Mononuclear cell (primary cell): ENCODE data around the gene COL6A1. TPM values are rescaled to one million over a fixed set of nuclear protein-coding genes. Genes with fewer than 3 reads are reported as not detected.
"Not testable (repeated sequence)": the region's sequence is repeated elsewhere in the genome, so short reads cannot be mapped to it uniquely, and the experiment has no call there.

ENCODE experiments used
- H3K27me3 ChIP-seq: 2 replicates; pipeline ENCODE4 v1.6.0; 2011; ENCODE audit warnings: low read length, control low read depth; ENCODE audit not compliant: insufficient read depth
- H3K4me1 ChIP-seq: 2 replicates; pipeline ENCODE4 v1.5.1; 2011; ENCODE audit warnings: mild to moderate bottlenecking, low read length, control low read depth; ENCODE audit not compliant: insufficient read depth
- H3K4me3 ChIP-seq: 2 replicates; pipeline ENCODE4 v1.5.1; 2011; ENCODE audit warnings: mild to moderate bottlenecking, low read length, moderate library complexity
- H3K9me3 ChIP-seq: 2 replicates; pipeline ENCODE4 v1.5.1; 2011; ENCODE audit warnings: low read depth, mild to moderate bottlenecking, control low read depth, low read length
- total RNA-seq: library from RNA; depleted of rRNA; stranded (reverse); fragments of >200 nt; gene quantifications from one replicate; pipeline ENCODE4 v1.2.3, GENCODE V29; 2012

The COL6A1 gene
- total RNA-seq, 1 donor: 1.4 TPM

DNA sequence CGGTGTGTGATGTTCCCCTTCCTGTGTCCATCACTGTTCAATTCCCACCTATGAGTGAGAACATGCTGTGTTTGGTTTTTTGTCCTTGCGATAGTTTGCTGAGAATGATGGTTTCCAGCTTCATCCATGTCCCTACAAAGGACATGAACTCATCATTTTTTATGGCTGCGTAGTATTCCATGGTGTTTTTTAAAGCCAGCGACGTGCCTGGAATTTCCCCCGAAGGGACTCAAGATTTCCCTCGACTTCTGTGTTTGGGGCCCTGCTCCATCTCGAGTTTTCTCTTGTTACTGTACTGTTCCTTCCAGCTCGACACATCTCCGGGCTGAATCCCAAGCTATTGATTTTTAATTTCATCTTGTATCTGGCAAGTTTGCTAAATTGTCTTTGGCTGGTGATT lies 29.0 kb upstream of the COL6A1 start:
- not testable (repeated sequence) for H3K4me1 ChIP-seq, H3K9me3 ChIP-seq, H3K4me3 ChIP-seq, H3K27me3 ChIP-seq

DNA sequence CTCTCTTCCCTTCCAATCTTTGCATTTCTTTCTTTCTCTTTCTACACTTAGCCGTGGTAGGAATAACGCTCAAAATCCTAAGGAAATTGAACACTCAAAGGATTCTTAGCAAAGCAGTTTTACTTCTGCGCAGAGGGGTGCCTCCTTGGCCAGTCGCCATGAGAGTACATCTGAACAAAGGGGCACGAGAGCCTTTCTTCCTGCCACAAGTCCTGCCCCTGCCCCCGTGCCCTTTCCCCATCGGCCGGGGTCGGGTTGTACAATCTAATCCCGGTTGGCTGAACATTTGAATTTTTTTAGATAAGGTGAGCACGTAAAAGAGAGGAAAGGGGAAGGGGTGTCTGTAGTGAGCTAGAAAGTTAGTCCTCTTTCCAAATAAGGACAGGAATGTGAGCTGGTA lies 28.6 kb upstream of the COL6A1 start:
- no peak overlapping the region for H3K4me3 ChIP-seq
- H3K4me1 ChIP-seq: no peaks in the 10 kb centered on the region
- peaks cover 2% of the 10 kb centered on the region for H3K27me3 ChIP-seq
- no peaks in the 10 kb centered on the region for H3K9me3 ChIP-seq

DNA sequence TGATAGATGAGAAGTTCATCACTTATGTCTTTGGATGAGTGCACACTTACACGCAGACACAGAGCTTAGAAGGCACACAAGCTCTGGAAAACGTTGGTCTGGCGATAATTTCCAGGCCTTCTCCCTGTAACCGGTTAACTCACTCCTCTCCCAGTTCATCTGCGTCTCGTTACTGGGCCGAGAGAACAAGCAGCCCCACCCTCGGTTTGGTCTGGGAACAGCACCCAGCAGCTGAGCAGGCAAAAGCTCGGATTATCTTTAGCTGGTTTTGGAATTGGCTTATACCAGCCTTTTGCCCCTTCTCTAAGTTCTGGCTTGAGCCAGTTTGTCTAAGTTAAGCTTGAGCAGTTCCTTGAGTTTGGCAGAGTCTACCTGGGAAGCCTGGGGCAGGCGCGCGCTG lies 27.3 kb upstream of the COL6A1 start:
- Histone ChIP-seq H3K27me3 (peaks cover 2% of the 10 kb centered on the region), H3K9me3 (no peaks in the 10 kb centered on the region), H3K4me3 (no peak overlapping the region), H3K4me1 (no peaks in the 10 kb centered on the region)

DNA sequence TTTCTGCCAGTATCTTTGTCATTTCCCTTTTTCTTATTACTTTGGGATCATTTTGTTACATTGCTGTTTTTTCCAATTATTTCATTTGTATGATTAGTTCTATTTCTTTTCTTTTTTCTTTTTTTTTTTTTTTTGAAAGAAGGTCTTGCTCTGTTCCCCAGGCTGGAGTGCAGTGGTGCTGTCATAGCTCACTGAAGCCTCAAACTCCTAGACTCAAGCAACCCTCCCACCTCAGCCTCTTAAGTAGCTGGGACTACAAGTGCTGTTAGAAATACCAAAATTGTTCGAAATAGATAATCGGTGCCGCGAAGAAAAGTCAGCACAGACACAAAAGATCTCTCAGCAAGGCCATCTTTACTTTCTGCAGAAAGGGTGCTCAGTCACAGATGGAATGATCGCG lies 26.6 kb upstream of the COL6A1 start:
- peaks cover 2% of the 10 kb centered on the region for H3K27me3 ChIP-seq
- no peaks in the 10 kb centered on the region for H3K4me1 ChIP-seq
- no peaks in the 10 kb centered on the region for H3K9me3 ChIP-seq
- no peak overlapping the region for H3K4me3 ChIP-seq

DNA sequence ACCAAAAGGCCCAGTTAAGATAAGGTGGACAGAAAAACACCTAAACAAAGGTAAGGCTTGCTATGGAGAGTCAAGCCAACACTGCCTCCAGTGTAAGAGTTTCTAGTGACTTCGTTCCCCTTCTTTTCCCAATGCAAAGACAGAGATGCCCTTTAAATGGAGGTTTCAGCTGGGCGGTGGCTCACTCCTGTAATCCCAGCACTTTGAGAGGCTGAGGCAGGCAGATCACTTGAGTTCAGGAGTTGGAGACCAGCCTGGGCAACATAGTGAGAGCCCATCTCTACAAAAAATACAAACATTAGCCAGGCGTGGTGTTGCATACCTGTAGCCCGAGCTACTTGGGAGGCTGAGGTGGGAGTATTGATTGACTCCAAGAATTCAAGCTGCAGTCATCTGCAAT lies 24.0 kb upstream of the COL6A1 start:
- Histone ChIP-seq H3K4me3 (no peak overlapping the region), H3K4me1 (no peaks in the 10 kb centered on the region), H3K27me3 (peaks cover 2% of the 10 kb centered on the region), H3K9me3 (no peaks in the 10 kb centered on the region)

DNA sequence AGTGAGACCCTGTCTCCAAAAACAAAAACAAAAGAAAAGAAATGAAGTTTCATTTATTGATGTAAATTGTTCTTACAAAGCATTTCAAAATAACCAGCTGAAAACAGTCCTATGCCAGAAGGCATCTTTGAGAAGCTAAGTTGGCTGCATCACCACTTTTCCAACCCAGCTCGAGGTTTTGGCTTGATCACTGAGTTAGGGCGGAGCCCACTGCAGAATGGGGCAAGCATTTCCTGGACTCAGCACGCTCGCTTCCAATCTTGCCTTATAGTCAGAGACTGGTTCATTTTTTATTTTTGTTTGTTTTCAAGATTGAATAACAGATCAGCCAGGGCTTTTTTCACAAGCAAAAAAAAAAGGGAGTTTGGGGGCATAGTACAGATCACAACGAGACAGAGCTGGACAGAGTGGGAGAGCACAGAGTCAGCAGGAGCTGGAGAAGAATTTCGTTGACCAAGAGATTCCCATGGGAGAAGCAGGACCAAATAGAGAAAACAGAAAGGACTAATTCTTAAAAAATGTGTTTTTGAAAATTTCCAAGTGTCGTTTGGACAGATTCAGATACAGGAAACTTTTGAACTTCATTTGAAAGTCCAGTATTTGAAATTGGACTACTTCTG lies 23.5 kb upstream of the COL6A1 start:
- Histone ChIP-seq H3K27me3 (peaks cover 2% of the 10 kb centered on the region), H3K4me1 (no peaks in the 10 kb centered on the region), H3K9me3 (no peaks in the 10 kb centered on the region), H3K4me3 (no peak overlapping the region)

DNA sequence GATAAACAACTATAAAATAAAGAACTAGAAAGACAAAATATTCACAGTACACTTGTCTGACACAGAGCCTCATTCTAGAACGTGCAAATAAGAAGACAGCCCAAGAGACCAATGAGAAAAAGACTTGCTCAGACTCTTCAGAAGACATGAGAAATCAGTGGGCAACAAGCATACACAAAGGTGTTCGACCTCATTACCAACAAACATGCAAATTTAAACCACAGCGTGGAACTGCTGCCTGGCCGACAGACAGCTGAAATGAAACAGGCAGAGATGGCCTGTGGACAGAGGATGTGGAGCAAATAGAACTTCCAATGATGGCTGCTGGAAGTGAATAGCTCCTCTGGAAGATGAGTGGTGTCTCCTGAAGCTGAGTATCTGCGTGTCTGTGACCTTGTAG lies 22.4 kb upstream of the COL6A1 start:
- Histone ChIP-seq H3K4me1 (no peaks in the 10 kb centered on the region), H3K4me3 (no peak overlapping the region)

DNA sequence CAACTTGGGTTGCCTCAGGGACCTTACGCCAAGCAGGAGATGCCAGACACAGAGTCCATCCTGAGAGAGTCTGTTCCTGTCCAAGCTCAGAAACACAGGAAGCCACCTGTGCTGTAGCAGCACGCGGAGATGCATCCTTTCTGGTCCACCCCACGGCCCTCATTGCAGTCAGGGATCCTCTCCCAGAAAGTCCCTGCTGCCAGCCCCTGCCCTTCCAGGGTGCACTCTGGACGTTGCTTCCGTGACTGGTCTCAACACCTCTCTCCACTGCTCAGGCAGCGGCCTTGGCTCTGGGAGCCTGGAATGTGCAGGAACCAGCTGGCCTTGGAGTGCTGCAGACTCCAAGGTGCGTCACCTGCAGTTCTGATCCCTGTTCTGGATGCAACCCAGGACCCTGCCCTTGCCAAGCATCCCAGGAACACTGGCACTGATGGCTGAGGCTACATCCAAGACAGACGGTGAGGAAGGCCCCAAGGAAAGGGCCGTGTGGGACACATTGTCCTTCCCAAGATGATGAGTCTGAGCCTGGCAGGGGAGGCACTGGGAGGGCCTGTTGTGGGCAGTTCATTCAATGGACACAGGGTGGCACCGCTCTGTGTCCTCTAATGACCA lies 21.7 kb upstream of the COL6A1 start:
- H3K4me1 ChIP-seq: no peaks in the 10 kb centered on the region
- no peak overlapping the region for H3K4me3 ChIP-seq
- H3K9me3 ChIP-seq: no peaks in the 10 kb centered on the region
- peaks cover 2% of the 10 kb centered on the region for H3K27me3 ChIP-seq

More for the DNA sequence above, 22.4 kb upstream of the COL6A1 start:
- no peaks in the 10 kb centered on the region for H3K9me3 ChIP-seq
- peaks cover 2% of the 10 kb centered on the region for H3K27me3 ChIP-seq

DNA sequence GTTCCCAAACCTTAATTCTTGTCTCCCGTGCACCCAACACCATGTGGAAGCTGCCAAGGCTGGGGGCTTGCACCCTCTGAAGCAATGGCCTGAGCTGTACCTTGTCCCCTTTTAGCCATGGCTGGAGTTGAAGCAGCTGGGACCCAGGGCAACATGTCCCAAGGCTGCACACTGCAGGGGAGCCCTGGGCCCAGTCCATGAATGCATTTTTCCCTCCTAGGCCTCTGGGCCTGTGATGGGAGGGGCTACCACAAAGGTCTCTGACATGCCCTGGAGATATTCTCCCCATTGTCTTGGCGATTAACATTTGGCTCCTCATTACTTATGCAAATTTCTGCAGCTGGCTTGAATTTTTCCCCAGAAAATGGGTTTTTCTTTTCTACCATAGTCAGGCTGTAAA lies 20.2 kb upstream of the COL6A1 start:
- H3K4me1 ChIP-seq, H3K9me3 ChIP-seq, H3K4me3 ChIP-seq, H3K27me3 ChIP-seq: not testable (repeated sequence)

DNA sequence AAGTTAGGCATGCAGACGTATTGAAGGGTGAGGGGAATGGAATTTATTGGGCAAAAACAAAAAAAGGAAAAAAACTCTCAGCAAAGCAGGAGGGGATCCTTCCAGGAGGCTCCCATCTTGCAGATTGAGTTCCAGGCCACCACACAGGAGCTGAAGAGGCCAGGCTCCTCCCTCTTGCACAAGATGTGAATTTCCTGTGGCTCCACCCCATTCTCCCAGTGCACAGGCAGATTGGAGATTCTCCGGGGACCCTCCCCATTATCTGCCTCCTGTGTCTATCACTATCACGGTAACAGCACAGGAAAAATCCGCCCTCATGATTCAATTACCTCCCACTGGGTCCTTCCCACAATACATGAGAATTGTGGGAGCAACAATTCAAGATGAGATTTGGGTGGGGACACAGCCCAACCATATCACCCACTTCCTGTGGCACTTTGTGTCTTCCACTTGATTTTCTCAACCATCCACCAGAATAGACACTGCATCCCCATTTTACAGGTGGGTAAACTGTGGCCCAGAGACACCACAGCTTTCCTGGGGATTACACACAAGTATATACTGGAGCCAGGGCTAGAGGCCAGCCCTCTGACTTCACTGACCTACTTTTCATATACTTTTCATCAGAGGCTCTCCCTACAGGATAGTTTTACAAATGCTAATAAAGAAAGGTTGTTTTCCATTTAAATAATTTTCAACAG lies 18.9 kb upstream of the COL6A1 start:
- H3K27me3 ChIP-seq: no peaks in the 10 kb centered on the region
- H3K4me3 ChIP-seq: no peak overlapping the region
- H3K9me3 ChIP-seq: no peaks in the 10 kb centered on the region
- no peaks in the 10 kb centered on the region for H3K4me1 ChIP-seq

DNA sequence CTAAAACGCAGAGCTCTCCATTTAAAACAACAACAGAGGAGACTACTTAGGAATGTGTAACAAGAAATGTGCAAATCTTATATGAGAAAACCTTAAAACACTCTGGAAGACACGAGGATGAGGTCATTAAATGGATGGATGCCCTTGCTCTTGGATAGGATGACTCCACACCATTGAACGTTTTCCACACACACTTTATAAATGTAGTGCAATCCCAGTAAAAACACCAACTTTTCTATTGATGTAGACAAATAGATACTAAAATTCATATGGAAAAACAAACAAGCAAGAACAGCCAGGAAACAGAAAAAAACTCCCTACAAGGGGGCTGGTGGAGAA lies 18.4 kb upstream of the COL6A1 start:
- no peaks in the 10 kb centered on the region for H3K9me3 ChIP-seq
- H3K27me3 ChIP-seq: no peaks in the 10 kb centered on the region
- no peaks in the 10 kb centered on the region for H3K4me1 ChIP-seq
- H3K4me3 ChIP-seq: no peak overlapping the region

DNA sequence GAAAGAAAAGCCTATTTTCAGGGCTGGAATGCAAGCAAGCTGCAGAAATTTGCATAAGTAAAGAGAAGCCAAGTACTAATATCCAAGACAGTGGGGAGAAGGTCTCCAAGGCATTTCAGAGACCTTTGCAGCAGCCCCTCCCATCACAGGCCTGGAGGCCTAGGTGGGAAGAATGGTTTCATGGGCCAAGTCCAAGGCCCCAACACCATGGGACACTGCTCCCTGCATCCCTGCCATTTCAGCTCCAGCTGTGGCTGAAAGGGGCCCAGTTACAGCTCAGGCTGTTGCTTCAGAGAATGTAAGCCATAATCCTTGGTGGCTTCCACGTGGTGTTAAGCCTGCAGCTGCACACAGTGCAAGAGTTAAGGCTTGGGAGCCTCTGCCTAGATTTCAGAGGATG lies 16.9 kb upstream of the COL6A1 start:
- H3K4me3 ChIP-seq: no peak overlapping the region
- H3K4me1 ChIP-seq: no peaks in the 10 kb centered on the region
- no peaks in the 10 kb centered on the region for H3K9me3 ChIP-seq
- no peaks in the 10 kb centered on the region for H3K27me3 ChIP-seq

DNA sequence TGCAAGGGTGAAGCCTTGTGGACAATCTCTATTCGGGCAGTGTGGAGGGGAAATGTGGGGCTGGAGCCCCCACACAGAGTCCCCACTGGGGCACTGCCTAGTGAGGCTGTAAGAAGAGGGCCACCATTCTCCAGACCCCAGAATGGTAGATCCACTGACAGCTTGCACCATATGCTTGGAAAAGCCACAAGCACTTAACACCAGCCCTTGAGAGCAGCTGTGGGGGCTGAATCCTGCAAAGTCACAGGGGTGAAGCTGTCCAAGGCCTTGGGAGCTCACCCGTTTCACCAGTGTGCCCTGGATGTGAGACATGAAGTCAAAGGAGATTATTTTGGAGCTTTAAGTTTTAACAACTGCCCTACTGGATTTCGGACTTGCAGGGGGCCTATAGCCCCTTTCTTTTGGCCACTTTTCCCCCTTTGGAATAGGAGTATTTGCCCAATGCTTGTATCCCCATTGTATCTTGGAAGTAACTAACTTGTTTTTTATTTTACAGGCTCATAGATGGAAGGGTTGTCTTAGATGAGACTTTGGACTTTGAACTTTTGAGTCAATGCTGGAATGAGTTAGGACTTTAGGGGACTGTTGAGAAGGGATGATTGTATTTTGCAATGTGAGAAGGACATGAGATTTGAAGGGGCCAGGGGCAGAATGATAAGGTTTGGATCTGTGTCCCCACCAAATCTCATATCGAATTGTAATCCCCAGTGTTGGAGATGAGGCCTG lies 16.3 kb upstream of the COL6A1 start:
- Histone ChIP-seq H3K4me1 (no peaks in the 10 kb centered on the region), H3K9me3 (no peaks in the 10 kb centered on the region), H3K4me3 (no peak overlapping the region), H3K27me3 (no peaks in the 10 kb centered on the region)

DNA sequence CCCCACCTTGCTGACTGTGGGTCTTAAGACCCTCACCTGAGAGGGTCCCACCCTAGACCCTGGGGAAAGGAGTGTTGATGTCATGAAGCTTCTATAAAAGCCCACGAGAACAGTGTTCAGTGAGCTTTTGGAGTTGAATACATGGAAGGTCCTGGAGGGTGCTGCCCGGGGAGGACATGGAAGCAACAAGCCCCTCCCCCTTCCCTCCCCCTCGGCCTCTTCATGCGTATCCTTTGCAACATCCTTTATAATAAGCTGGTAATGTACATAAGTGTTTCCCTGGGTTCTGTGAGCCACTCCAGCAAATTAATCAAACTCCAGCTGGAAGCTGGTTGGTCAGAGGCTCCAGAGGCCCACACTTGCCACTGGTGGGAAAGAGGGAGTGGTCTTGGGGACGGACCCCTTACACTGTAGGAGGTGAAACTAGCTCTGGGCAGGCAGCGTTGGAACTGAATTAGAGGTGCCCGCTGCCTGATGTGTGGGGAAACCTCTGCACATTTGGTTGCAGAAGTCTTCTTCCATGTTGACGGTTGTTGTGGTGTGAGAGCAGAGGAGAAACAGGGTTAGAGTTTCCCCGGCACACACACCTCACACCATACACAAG lies 14.7 kb upstream of the COL6A1 start:
- no peak overlapping the region for H3K4me3 ChIP-seq

More for the DNA sequence above, 14.7 kb upstream of the COL6A1 start:
- Histone ChIP-seq H3K4me1 (no peaks in the 10 kb centered on the region), H3K27me3 (peaks cover under 1% of the 10 kb centered on the region), H3K9me3 (no peaks in the 10 kb centered on the region)
